Colonic mucosa (tissue), 4 donors: ENCODE measurements around the gene RPL9. TPM values are rescaled to one million over a fixed set of nuclear protein-coding genes. Genes with fewer than 3 reads are reported as not detected.
A peak's percentile ranks its signal among the peaks of the same experiment; 100 is the strongest.
"Not testable (repeated sequence)": the region's sequence is repeated elsewhere in the genome, so short reads cannot be mapped to it uniquely, and the experiment has no call there.

ENCODE experiments used
- DNase-seq: peaks from one replicate; pipeline ENCODE4 v3.0.0-alpha.2; 2020
- H3K27ac ChIP-seq: fragments of 200-600 bp; one replicate; pipeline ENCODE4 v1.8.0; 2021
- H3K27me3 ChIP-seq: fragments of 200-600 bp; one replicate; pipeline ENCODE4 v1.8.0; 2021
- H3K36me3 ChIP-seq: fragments of 200-600 bp; one replicate; pipeline ENCODE4 v1.8.0; 2021
- H3K4me1 ChIP-seq: fragments of 200-600 bp; one replicate; pipeline ENCODE4 v1.8.0; 2021; ENCODE audit warnings: mild to moderate bottlenecking
- H3K4me3 ChIP-seq: fragments of 200-600 bp; one replicate; pipeline ENCODE4 v1.8.0; 2021
- H3K9ac ChIP-seq, 2 donors: one replicate each; pipeline ENCODE4 v1.7.0; 2013; ENCODE audit warnings: control low read depth in 2 of 2, low read depth in 2 of 2, low read length in 2 of 2
- H3K9me3 ChIP-seq: fragments of 200-600 bp; one replicate; pipeline ENCODE4 v1.8.0; 2021
- CTCF ChIP-seq: fragments of 200-600 bp; IDR thresholded peaks from one replicate; pipeline ENCODE4 v1.8.0; 2022; ENCODE audit warnings: antibody characterized with exemption, mild to moderate bottlenecking
- intact Hi-C: fragments of 100-400 bp; cut with DNase I; formaldehyde crosslinking; loops from one replicate; pipeline ENCODE4 v1.14.1; 2022
- total RNA-seq, 2 donors: library from RNA; stranded (reverse); fragmentation: NEBNext Ultra II Directional in 1 of 2; extraction: Animal tissue kit (Norgen Biotek cat#: 25700) in 1 of 2; gene quantifications; one replicate each; pipeline ENCODE4 v1.2.1, GENCODE V29; 2021
- donor health status: healthy.
- donor health status: DM: no; HTN: no; CAD: no.
- donor health status: DM: no; HTN: no; CAD: no.

The RPL9 gene
- total RNA-seq, 2 donors from 2014 or later: 1,123 to 1,383 TPM

- intact Hi-C loops: no loop called here
- H3K9ac ChIP-seq: no peak overlapping the region
Observed at GRCh38 chr4:39470402-39470801, 11.7 kb upstream of the RPL9 start.

GRCh38 chr4:39469429-39470077 is 10.8 kb upstream of the RPL9 start:
- no peak overlapping the region for H3K27ac ChIP-seq
- DNase-seq: peak; percentile 46

More at GRCh38 chr4:39470402-39470801, 11.7 kb upstream of the RPL9 start:
- Histone ChIP-seq H3K4me1 (no peaks in the 10 kb centered on the region), H3K36me3 (no peaks in the 10 kb centered on the region), H3K27ac (no peak overlapping the region), H3K4me3 (no peak overlapping the region), H3K27me3 (no peaks in the 10 kb centered on the region), H3K9me3 (no peaks in the 10 kb centered on the region)
- no peak for DNase-seq
- no peak for TF ChIP-seq CTCF

GRCh38 chr4:39467464-39467863 is 8.7 kb upstream of the RPL9 start:
- no peaks in the 10 kb centered on the region for H3K27me3 ChIP-seq
- no peak overlapping the region for H3K27ac ChIP-seq
- no peaks in the 10 kb centered on the region for H3K36me3 ChIP-seq
- no peak for DNase-seq
- intact Hi-C loops: loop anchor here (5.0 kb wide), 1 partner anchor 510 kb away; the partner anchor contains the start of gene PDS5A
- H3K4me3 ChIP-seq: no peak overlapping the region
- H3K4me1 ChIP-seq: no peaks in the 10 kb centered on the region
- H3K9me3 ChIP-seq: no peaks in the 10 kb centered on the region
- no peak for TF ChIP-seq CTCF
- no peak overlapping the region for H3K9ac ChIP-seq

More at GRCh38 chr4:39469429-39470077, 10.8 kb upstream of the RPL9 start:
- Histone ChIP-seq H3K9ac (no peak overlapping the region), H3K4me3 (no peak overlapping the region), H3K9me3 (no peaks in the 10 kb centered on the region), H3K27me3 (no peaks in the 10 kb centered on the region), H3K4me1 (no peaks in the 10 kb centered on the region), H3K36me3 (no peaks in the 10 kb centered on the region)
- peak; percentile 69 for TF ChIP-seq CTCF
- intact Hi-C loops: loop anchor here (5.0 kb wide), 1 partner anchor 508 kb away; the partner anchor contains the start of gene PDS5A

GRCh38 chr4:39466747-39467146 is 8.0 kb upstream of the RPL9 start:
- H3K9ac ChIP-seq: no peak overlapping the region

GRCh38 chr4:39464886-39465501 is 6.3 kb upstream of the RPL9 start:
- intact Hi-C loops: loop anchor here (5.0 kb wide), 1 partner anchor 512 kb away; the partner anchor contains the start of gene PDS5A
- no peak for TF ChIP-seq CTCF
- H3K4me3 ChIP-seq: no peak overlapping the region

More at GRCh38 chr4:39466747-39467146, 8.0 kb upstream of the RPL9 start:
- no peaks in the 10 kb centered on the region for H3K36me3 ChIP-seq
- no peak for DNase-seq
- intact Hi-C loops: loop anchor here (5.0 kb wide), 1 partner anchor 511 kb away; the partner anchor contains the start of gene PDS5A
- no peak for TF ChIP-seq CTCF
- H3K27ac ChIP-seq: peak overlapping the region; percentile 9
- no peak overlapping the region for H3K4me3 ChIP-seq
- H3K4me1 ChIP-seq: no peaks in the 10 kb centered on the region
- H3K9me3 ChIP-seq: no peaks in the 10 kb centered on the region
- H3K27me3 ChIP-seq: no peaks in the 10 kb centered on the region

GRCh38 chr4:39458161-39458504 is 589 bp downstream of the RPL9 start:
- H3K27ac ChIP-seq: peak overlapping the region; percentile 96
- H3K9me3 ChIP-seq, H3K4me1 ChIP-seq, intact Hi-C loops, DNase-seq, H3K27me3 ChIP-seq: not testable (repeated sequence)
- H3K9ac ChIP-seq: peak overlapping the region; percentile 81 to 99
- H3K4me3 ChIP-seq: peak overlapping the region; percentile 84
- H3K36me3 ChIP-seq: peaks cover 15% of the 10 kb centered on the region

More at GRCh38 chr4:39464886-39465501, 6.3 kb upstream of the RPL9 start:
- H3K9me3 ChIP-seq: no peaks in the 10 kb centered on the region
- no peak overlapping the region for H3K27ac ChIP-seq
- H3K36me3 ChIP-seq: no peaks in the 10 kb centered on the region
- no peaks in the 10 kb centered on the region for H3K4me1 ChIP-seq
- H3K27me3 ChIP-seq: no peaks in the 10 kb centered on the region
- H3K9ac ChIP-seq: no peak overlapping the region
- DNase-seq: no peak
